ENCODE results near the gene SRCIN1. TPM values are rescaled to one million over a fixed set of nuclear protein-coding genes. Genes with fewer than 3 reads are reported as not detected.

The SRCIN1 gene
- total RNA-seq, 1 donor from 2014 or later = 2.1 TPM

- H3K4me3 ChIP-seq = no peak overlapping the region
- no peaks in the 10 kb centered on the region for H3K4me1 ChIP-seq
- intact Hi-C loops (cut with DNase I) = no loop called here
- H3K36me3 ChIP-seq = no peaks in the 10 kb centered on the region
- DNase-seq (no peak), ATAC-seq (no peak)
- H3K27ac ChIP-seq = no peak overlapping the region
- peaks cover 57% of the 10 kb centered on the region for H3K27me3 ChIP-seq
- no peaks in the 10 kb centered on the region for H3K9me3 ChIP-seq
- TF ChIP-seq CTCF (IDR thresholded peaks at IDR 0.05) = no peak
These were observed 6.2 kb upstream of the SRCIN1 start for GRCh38 chr17:38611872-38612376.

DNA sequence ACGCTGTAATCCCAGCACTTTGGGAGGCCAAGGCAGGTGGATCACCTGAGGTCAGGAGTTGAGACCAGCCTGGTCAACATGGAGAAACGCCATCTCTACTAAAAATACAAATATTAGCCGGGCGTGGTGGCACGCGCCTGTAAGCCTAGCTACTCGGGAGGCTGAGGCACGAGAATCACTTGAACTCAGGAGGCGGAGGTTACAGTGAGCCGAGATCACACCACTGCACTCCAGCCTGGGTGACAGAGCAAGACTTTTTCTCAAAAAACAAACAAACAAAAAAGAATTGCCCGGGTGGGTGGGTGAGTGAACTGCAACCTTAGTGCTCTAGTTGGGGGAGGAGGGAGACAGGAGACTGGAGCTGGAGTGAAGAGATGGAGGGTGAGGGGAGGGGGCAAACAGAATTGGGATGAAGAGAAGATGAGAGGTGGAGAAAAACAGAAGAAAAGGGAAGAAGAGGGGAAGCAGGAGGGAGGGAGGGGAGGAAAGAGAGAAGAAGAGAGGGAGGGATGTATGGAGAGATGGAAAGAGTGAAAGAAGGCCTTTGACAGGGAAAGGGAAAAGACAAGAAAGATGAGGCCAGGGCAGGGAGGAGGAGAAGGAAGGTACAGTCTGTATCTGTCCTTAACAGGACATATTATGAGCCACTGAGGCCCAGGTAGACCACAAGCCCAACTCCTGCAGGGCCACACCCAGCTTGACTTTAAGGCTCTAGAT is 5.5 kb upstream of the SRCIN1 start:
- H3K4me3 ChIP-seq = no peak overlapping the region
- no peaks in the 10 kb centered on the region for H3K9me3 ChIP-seq
- TF ChIP-seq CTCF (IDR thresholded peaks at IDR 0.05) = no peak
- H3K36me3 ChIP-seq = no peaks in the 10 kb centered on the region
- no peak overlapping the region for H3K27ac ChIP-seq
- peaks cover 5% of the 10 kb centered on the region for H3K4me1 ChIP-seq
- intact Hi-C loops (cut with DNase I) = no loop called here
- ATAC-seq (no peak), DNase-seq (no peak)
- peaks cover 64% of the 10 kb centered on the region for H3K27me3 ChIP-seq

GRCh38 chr17:38609280-38610031 is 3.7 kb upstream of the SRCIN1 start:
- TF ChIP-seq CTCF (IDR thresholded peaks at IDR 0.05) = no peak
- Histone ChIP-seq H3K4me3 (no peak overlapping the region), H3K36me3 (no peaks in the 10 kb centered on the region), H3K27me3 (peaks cover 72% of the 10 kb centered on the region), H3K4me1 (peaks cover 6% of the 10 kb centered on the region), H3K9me3 (no peaks in the 10 kb centered on the region), H3K27ac (no peak overlapping the region)
- intact Hi-C loops (cut with DNase I) = no loop called here
- ATAC-seq (no peak), DNase-seq (no peak)

DNA sequence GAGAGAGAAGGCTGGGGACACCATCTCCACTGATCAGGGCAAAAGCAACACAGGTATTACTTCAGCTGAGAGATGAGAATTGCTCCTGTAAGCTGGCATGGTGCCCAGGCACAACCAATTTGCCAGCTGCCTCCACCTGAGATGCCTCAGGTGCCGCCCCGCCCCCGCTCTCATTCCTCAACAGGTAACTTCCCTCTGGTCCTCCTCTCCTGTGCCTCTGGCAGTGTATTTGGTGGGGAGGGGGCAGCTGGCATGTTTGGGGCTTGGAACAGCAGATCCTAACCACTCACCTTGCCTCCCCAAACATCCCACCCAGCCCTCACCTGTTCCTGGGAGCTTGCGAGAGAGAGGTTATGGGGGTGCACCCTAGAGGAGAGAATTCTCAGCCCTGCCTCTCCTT is 2.9 kb upstream of the SRCIN1 start:
- H3K9me3 ChIP-seq = no peaks in the 10 kb centered on the region
- intact Hi-C loops (cut with DNase I) = no loop called here
- H3K4me3 ChIP-seq = no peak overlapping the region
- no peak for ATAC-seq
- DNase-seq = peak; percentile 78
- peaks cover 6% of the 10 kb centered on the region for H3K4me1 ChIP-seq
- TF ChIP-seq CTCF (IDR thresholded peaks at IDR 0.05) = no peak
- no peak overlapping the region for H3K27ac ChIP-seq
- H3K36me3 ChIP-seq = no peaks in the 10 kb centered on the region
- peaks cover 76% of the 10 kb centered on the region for H3K27me3 ChIP-seq

GRCh38 chr17:38606646-38607611 is 1.2 kb upstream of the SRCIN1 start:
- H3K4me1 ChIP-seq = peaks cover 6% of the 10 kb centered on the region
- intact Hi-C loops (cut with DNase I) = no loop called here
- ATAC-seq (no peak), DNase-seq (no peak)
- no peak overlapping the region for H3K27ac ChIP-seq
- peaks cover 71% of the 10 kb centered on the region for H3K27me3 ChIP-seq
- H3K4me3 ChIP-seq = peak overlapping the region; percentile 53
- H3K36me3 ChIP-seq = no peaks in the 10 kb centered on the region
- TF ChIP-seq CTCF (IDR thresholded peaks at IDR 0.05) = no peak
- H3K9me3 ChIP-seq = no peaks in the 10 kb centered on the region

Data from upper lobe of right lung (tissue), 1 donor.